Measurements from ENCODE around the gene SYNE1.
"Not testable (repeated sequence)": the region's sequence is repeated elsewhere in the genome, so short reads cannot be mapped to it uniquely, and the experiment has no call there.

SYNE1 gene

DNA sequence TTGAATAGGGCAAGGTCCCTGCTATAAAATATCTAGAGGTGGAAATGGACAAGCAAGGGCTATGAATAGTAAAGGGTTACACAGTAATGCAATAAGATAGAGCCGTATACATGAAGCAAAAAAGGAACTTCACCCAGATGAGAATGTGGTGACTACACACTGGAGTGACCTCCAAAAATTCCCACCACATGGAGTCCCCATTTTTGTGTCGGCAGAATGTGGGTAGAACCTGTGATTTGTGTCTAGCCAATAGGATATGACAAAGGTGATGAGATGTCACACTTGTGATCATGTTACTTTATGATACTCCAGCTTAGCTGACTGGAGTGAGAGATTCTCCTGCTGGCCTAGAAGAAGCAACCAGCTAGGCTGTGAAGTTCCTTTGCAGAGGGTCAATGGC is 96.8 kb downstream of the SYNE1 start:
- H3K4me3 Mint-ChIP-seq = no peak overlapping the region
- ATAC-seq (replicated peaks; ENCODE audit: extremely low read depth, poor library complexity, severe bottlenecking) = no peak
- DNase-seq (ENCODE audit: low spot score in 2 of 2) = no peak
- H3K27me3 Mint-ChIP-seq = no peaks in the 10 kb centered on the region
- H3K4me1 Mint-ChIP-seq = peaks cover 11% of the 10 kb centered on the region
- no peaks in the 10 kb centered on the region for H3K36me3 Mint-ChIP-seq (ENCODE audit: insufficient read depth)
- no peak overlapping the region for H3K27ac Mint-ChIP-seq (ENCODE audit: low read depth)
- no peaks in the 10 kb centered on the region for H3K9me3 Mint-ChIP-seq

GRCh38 chr6:152534541-152534940 is 102.6 kb downstream of the SYNE1 start:
- Mint-ChIP-seq H3K9me3 (no peaks in the 10 kb centered on the region), H3K27ac (ENCODE audit: low read depth) (no peak overlapping the region), H3K36me3 (ENCODE audit: insufficient read depth) (peaks cover 7% of the 10 kb centered on the region), H3K4me1 (peaks cover 28% of the 10 kb centered on the region), H3K4me3 (no peak overlapping the region), H3K27me3 (no peaks in the 10 kb centered on the region)
- no peak for DNase-seq (ENCODE audit: low spot score in 2 of 2)
- ATAC-seq (replicated peaks; ENCODE audit: extremely low read depth, poor library complexity, severe bottlenecking) = no peak

DNA sequence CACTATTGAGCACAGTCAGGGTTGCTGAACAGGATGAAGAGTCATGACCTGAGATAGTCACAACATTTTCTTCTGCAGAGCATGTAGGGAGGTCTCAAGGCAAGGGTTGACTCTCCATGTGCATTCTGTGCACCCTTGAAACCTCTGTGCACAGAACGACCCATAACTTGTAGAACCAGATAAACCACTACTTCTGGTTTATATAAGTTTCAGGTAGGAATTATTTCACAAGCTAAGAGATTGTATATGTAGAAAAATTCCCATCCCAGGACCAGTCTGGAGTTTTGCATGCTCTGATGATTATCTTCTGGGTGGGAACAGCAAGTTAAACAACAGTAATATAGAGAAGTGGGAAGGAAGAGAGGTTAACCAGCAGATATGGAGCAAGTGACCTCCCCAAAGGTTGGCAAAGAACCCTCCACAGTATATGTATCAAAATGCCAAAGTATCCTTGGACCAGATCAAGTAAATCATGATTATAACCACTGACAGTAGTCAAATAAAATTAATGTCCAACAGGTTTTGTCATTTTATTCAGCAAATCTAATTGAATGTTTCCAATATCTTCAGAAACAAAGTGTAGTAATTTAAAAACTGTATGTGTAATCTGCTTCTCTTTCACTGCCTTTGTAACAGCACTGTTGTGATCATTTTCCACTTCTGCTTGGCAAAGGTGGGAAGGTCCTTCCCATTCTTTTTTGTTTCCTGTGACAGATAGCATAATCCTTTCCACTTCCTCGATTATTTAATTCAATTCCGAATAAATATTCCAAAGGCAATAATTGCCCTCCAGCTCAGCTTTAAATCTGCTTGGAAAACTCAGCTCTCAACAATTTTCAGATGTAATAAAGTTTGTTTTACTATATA is 104.4 kb downstream of the SYNE1 start:
- Mint-ChIP-seq H3K27me3 (no peaks in the 10 kb centered on the region), H3K36me3 (ENCODE audit: insufficient read depth) (peaks cover 8% of the 10 kb centered on the region), H3K4me1 (peaks cover 37% of the 10 kb centered on the region), H3K9me3 (no peaks in the 10 kb centered on the region), H3K4me3 (no peak overlapping the region), H3K27ac (ENCODE audit: low read depth) (no peak overlapping the region)
- no peak for ATAC-seq (replicated peaks; ENCODE audit: extremely low read depth, poor library complexity, severe bottlenecking)
- DNase-seq (ENCODE audit: low spot score in 2 of 2) = no peak

DNA sequence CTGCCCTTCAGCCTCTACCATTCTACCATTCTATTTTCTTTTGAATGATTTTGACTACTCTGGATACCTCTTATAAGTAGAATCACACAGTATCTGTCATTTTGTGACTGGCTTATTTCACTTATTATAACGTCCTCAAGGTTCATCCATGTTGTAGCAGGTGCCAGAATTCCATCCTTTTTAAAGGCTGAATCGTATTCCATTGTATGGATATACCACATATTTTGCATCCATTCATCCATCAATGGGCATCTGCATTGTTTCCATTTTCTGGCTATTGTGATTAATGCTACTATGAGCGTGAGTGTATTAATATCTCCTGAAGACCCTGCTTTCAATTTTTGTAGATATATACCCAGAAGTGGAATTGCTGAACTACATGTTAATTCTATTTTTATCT is 105.5 kb downstream of the SYNE1 start:
- peaks cover 8% of the 10 kb centered on the region for H3K36me3 Mint-ChIP-seq (ENCODE audit: insufficient read depth)
- no peak overlapping the region for H3K4me3 Mint-ChIP-seq
- DNase-seq (ENCODE audit: low spot score in 2 of 2) (no peak), ATAC-seq (replicated peaks; ENCODE audit: extremely low read depth, poor library complexity, severe bottlenecking) (no peak)
- no peak overlapping the region for H3K27ac Mint-ChIP-seq (ENCODE audit: low read depth)
- no peaks in the 10 kb centered on the region for H3K9me3 Mint-ChIP-seq
- H3K4me1 Mint-ChIP-seq = peaks cover 38% of the 10 kb centered on the region
- H3K27me3 Mint-ChIP-seq = no peaks in the 10 kb centered on the region

- ATAC-seq (replicated peaks; ENCODE audit: extremely low read depth, poor library complexity, severe bottlenecking) (no peak), DNase-seq (ENCODE audit: low spot score in 2 of 2) (no peak)
- Mint-ChIP-seq H3K4me1 (peaks cover 34% of the 10 kb centered on the region), H3K27ac (ENCODE audit: low read depth) (no peak overlapping the region), H3K4me3 (no peak overlapping the region), H3K9me3 (no peaks in the 10 kb centered on the region), H3K27me3 (no peaks in the 10 kb centered on the region), H3K36me3 (ENCODE audit: insufficient read depth) (peaks cover 14% of the 10 kb centered on the region)
Measured at GRCh38 chr6:152529369-152529768, 107.8 kb downstream of the SYNE1 start.

GRCh38 chr6:152514120-152514519 is 123.0 kb downstream of the SYNE1 start:
- not testable (repeated sequence) for H3K4me3 Mint-ChIP-seq; H3K4me1 Mint-ChIP-seq; ATAC-seq (replicated peaks; ENCODE audit: extremely low read depth, poor library complexity, severe bottlenecking); H3K27me3 Mint-ChIP-seq; H3K9me3 Mint-ChIP-seq; DNase-seq (ENCODE audit: low spot score in 2 of 2); H3K27ac Mint-ChIP-seq (ENCODE audit: low read depth)
- H3K36me3 Mint-ChIP-seq (ENCODE audit: insufficient read depth) = peaks cover 37% of the 10 kb centered on the region

DNA sequence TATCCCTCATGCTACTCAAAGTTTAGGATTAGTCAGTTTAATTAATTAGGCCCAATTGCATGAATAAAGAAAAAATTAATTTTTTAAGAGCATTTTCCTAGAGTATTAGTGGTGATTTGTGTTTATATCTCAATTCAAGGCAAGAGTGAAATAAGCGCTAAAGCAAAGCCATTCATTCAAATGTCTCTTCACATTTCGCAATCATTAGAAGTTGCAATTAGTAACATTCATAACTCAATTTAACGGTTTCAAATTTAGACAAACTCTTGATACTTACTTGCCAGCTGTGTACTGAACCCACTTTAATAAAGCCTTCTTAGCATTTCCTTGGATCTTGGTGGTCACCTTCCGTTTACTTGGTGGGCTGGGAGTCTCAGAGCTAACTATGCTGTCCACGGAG is 127.2 kb downstream of the SYNE1 start:
- H3K9me3 Mint-ChIP-seq = no peaks in the 10 kb centered on the region
- H3K27me3 Mint-ChIP-seq = no peaks in the 10 kb centered on the region
- H3K36me3 Mint-ChIP-seq (ENCODE audit: insufficient read depth) = peaks cover 26% of the 10 kb centered on the region
- peaks cover 5% of the 10 kb centered on the region for H3K4me1 Mint-ChIP-seq
- DNase-seq (ENCODE audit: low spot score in 2 of 2) = no peak
- ATAC-seq (replicated peaks; ENCODE audit: extremely low read depth, poor library complexity, severe bottlenecking) = no peak
- no peak overlapping the region for H3K27ac Mint-ChIP-seq (ENCODE audit: low read depth)
- H3K4me3 Mint-ChIP-seq = no peak overlapping the region

- Mint-ChIP-seq H3K4me3 (no peak overlapping the region), H3K27ac (ENCODE audit: low read depth) (no peak overlapping the region)
- no peak for ATAC-seq (replicated peaks; ENCODE audit: extremely low read depth, poor library complexity, severe bottlenecking)
Measured at GRCh38 chr6:152508477-152508876, 128.7 kb downstream of the SYNE1 start.

GRCh38 chr6:152503546-152503945 is 133.6 kb downstream of the SYNE1 start:
- ATAC-seq (replicated peaks; ENCODE audit: extremely low read depth, poor library complexity, severe bottlenecking) = no peak
- H3K4me3 Mint-ChIP-seq = no peak overlapping the region
- peaks cover 21% of the 10 kb centered on the region for H3K36me3 Mint-ChIP-seq (ENCODE audit: insufficient read depth)

More at GRCh38 chr6:152508477-152508876, 128.7 kb downstream of the SYNE1 start:
- Mint-ChIP-seq H3K36me3 (ENCODE audit: insufficient read depth) (peaks cover 28% of the 10 kb centered on the region), H3K27me3 (no peaks in the 10 kb centered on the region), H3K9me3 (no peaks in the 10 kb centered on the region), H3K4me1 (peaks cover 5% of the 10 kb centered on the region)
- DNase-seq (ENCODE audit: low spot score in 2 of 2) = no peak

GRCh38 chr6:152502421-152503188 is 134.6 kb downstream of the SYNE1 start:
- Mint-ChIP-seq H3K27ac (ENCODE audit: low read depth) (no peak overlapping the region), H3K36me3 (ENCODE audit: insufficient read depth) (peaks cover 22% of the 10 kb centered on the region), H3K4me3 (no peak overlapping the region), H3K4me1 (no peaks in the 10 kb centered on the region), H3K9me3 (no peaks in the 10 kb centered on the region), H3K27me3 (no peaks in the 10 kb centered on the region)
- ATAC-seq (replicated peaks; ENCODE audit: extremely low read depth, poor library complexity, severe bottlenecking) (no peak), DNase-seq (ENCODE audit: low spot score in 2 of 2) (no peak)

More at GRCh38 chr6:152503546-152503945, 133.6 kb downstream of the SYNE1 start:
- Mint-ChIP-seq H3K4me1 (no peaks in the 10 kb centered on the region), H3K27me3 (no peaks in the 10 kb centered on the region), H3K27ac (ENCODE audit: low read depth) (no peak overlapping the region), H3K9me3 (no peaks in the 10 kb centered on the region)
- no peak for DNase-seq (ENCODE audit: low spot score in 2 of 2)

DNA sequence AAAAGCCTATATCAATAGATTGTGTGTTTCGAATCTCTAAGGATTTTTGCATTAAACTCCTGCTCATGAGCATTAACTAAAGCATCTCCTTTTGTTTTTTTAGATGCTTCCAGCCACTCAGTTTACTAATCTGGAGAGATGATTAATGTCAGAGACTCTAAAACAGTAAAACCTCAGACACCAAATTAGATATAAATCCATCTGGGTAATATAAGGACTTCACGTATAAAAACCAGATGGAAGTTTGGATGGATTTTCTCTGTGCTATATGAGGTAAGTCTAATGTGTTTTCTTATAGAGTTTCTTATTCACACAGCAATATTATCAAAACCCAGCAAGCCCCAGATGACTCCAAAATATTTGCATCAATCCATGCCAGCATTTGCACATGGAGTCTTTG is 137.2 kb downstream of the SYNE1 start:
- no peak overlapping the region for H3K27ac Mint-ChIP-seq (ENCODE audit: low read depth)
- no peak for ATAC-seq (replicated peaks; ENCODE audit: extremely low read depth, poor library complexity, severe bottlenecking)
- DNase-seq (ENCODE audit: low spot score in 2 of 2) = no peak
- H3K27me3 Mint-ChIP-seq = no peaks in the 10 kb centered on the region
- H3K36me3 Mint-ChIP-seq (ENCODE audit: insufficient read depth) = peaks cover 21% of the 10 kb centered on the region
- H3K4me3 Mint-ChIP-seq = no peak overlapping the region
- H3K4me1 Mint-ChIP-seq = no peaks in the 10 kb centered on the region
- no peaks in the 10 kb centered on the region for H3K9me3 Mint-ChIP-seq

- Mint-ChIP-seq H3K9me3 (no peaks in the 10 kb centered on the region), H3K4me1 (no peaks in the 10 kb centered on the region), H3K36me3 (ENCODE audit: insufficient read depth) (peaks cover 11% of the 10 kb centered on the region), H3K4me3 (no peak overlapping the region), H3K27me3 (no peaks in the 10 kb centered on the region), H3K27ac (ENCODE audit: low read depth) (no peak overlapping the region)
- ATAC-seq (replicated peaks; ENCODE audit: extremely low read depth, poor library complexity, severe bottlenecking) (no peak), DNase-seq (ENCODE audit: low spot score in 2 of 2) (no peak)
Measured at GRCh38 chr6:152496731-152497130, 140.4 kb downstream of the SYNE1 start.

- not testable (repeated sequence) for H3K27me3 Mint-ChIP-seq; H3K9me3 Mint-ChIP-seq; DNase-seq (ENCODE audit: low spot score in 2 of 2); ATAC-seq (replicated peaks; ENCODE audit: extremely low read depth, poor library complexity, severe bottlenecking); H3K27ac Mint-ChIP-seq (ENCODE audit: low read depth); H3K4me3 Mint-ChIP-seq; H3K4me1 Mint-ChIP-seq; H3K36me3 Mint-ChIP-seq (ENCODE audit: insufficient read depth)
Measured at GRCh38 chr6:152495456-152495855, 141.7 kb downstream of the SYNE1 start.

All from central memory CD8-positive, alpha-beta T cell (primary cell).